Activated naive CD8-positive, alpha-beta T cell treated with anti-CD3 and anti-CD28 coated beads, Interleukin-2, amount 10 ng/mL, durations not matched to agents 7 days and 5 days (primary cell): ENCODE results near the gene APCDD1L. TPM values are rescaled to one million over a fixed set of nuclear protein-coding genes. Genes with fewer than 3 reads are reported as not detected.
"Not testable (repeated sequence)": the region's sequence is repeated elsewhere in the genome, so short reads cannot be mapped to it uniquely, and the experiment has no call there.

Experiments used
- ATAC-seq: fragments of 150-1000 bp; cut with Tn5 transposase; one replicate; pipeline ENCODE4 v1.10.0; 2021; ENCODE audit warnings: low read depth, moderate library complexity
- POLR2A ChIA-PET: fragments of 350-600 bp; sonication (Branson Sonifier 250); formaldehyde crosslinking; loops from one replicate; lab custom pipeline; 2021; ENCODE audit warnings: antibody characterized with exemption; lab: Charles Lee
- DNase-seq: peaks from one replicate; pipeline ENCODE4 v3.0.0; 2021
- H3K27ac Mint-ChIP-seq: one replicate; pipeline ENCODE4 v1.8.0; 2022; ENCODE audit warnings: mild to moderate bottlenecking, mixed read lengths
- H3K27me3 Mint-ChIP-seq: one replicate; pipeline ENCODE4 v1.8.0; 2022; ENCODE audit warnings: mild to moderate bottlenecking, moderate library complexity, mixed read lengths
- H3K36me3 Mint-ChIP-seq: one replicate; pipeline ENCODE4 v1.8.0; 2021; ENCODE audit warnings: mild to moderate bottlenecking, mixed read lengths
- H3K4me1 Mint-ChIP-seq: one replicate; pipeline ENCODE4 v1.8.0; 2021; ENCODE audit warnings: mixed read lengths
- H3K4me3 Mint-ChIP-seq: one replicate; pipeline ENCODE4 v1.8.0; 2022; ENCODE audit warnings: mild to moderate bottlenecking, moderate library complexity, mixed read lengths
- H3K9me3 Mint-ChIP-seq: one replicate; pipeline ENCODE4 v1.8.0; 2021; ENCODE audit warnings: mixed read lengths
- total RNA-seq, 2 experiments: library from RNA; stranded (reverse); gene quantifications; one replicate each; pipeline ENCODE4 v1.2.3, GENCODE V29; 2021

APCDD1L gene
- total RNA-seq, 2 experiments from 2014 or later, result not detected

- Mint-ChIP-seq H3K4me3 (no peak overlapping the region), H3K27me3 (peaks cover 55% of the 10 kb centered on the region), H3K36me3 (no peaks in the 10 kb centered on the region), H3K4me1 (peaks cover 3% of the 10 kb centered on the region), H3K27ac (no peak overlapping the region), H3K9me3 (no peaks in the 10 kb centered on the region)
- POLR2A ChIA-PET, result no interaction called here
- no peak for ATAC-seq
- DNase-seq, result no peak
These were observed 622 bp downstream of the APCDD1L start for GRCh38 chr20:58514321-58515232.

- Mint-ChIP-seq H3K4me1 (peaks cover 3% of the 10 kb centered on the region), H3K27me3 (peaks cover 55% of the 10 kb centered on the region), H3K36me3 (no peaks in the 10 kb centered on the region), H3K9me3 (no peaks in the 10 kb centered on the region), H3K4me3 (no peak overlapping the region), H3K27ac (no peak overlapping the region)
- no peak for ATAC-seq
- no peak for DNase-seq
- POLR2A ChIA-PET, result no interaction called here
These were observed 1.5 kb downstream of the APCDD1L start for GRCh38 chr20:58513580-58514285.

- H3K4me3 Mint-ChIP-seq, result no peak overlapping the region
- H3K27ac Mint-ChIP-seq, result no peak overlapping the region
- H3K4me1 Mint-ChIP-seq, result peaks cover 3% of the 10 kb centered on the region
- DNase-seq, result no peak
- POLR2A ChIA-PET, result no interaction called here
- H3K27me3 Mint-ChIP-seq, result peaks cover 55% of the 10 kb centered on the region
- H3K9me3 Mint-ChIP-seq, result no peaks in the 10 kb centered on the region
- no peak for ATAC-seq
- no peaks in the 10 kb centered on the region for H3K36me3 Mint-ChIP-seq
These were observed 2.2 kb downstream of the APCDD1L start for GRCh38 chr20:58512808-58513552.

- Mint-ChIP-seq H3K27ac (no peak overlapping the region), H3K9me3 (no peaks in the 10 kb centered on the region), H3K4me1 (peaks cover 3% of the 10 kb centered on the region), H3K36me3 (no peaks in the 10 kb centered on the region), H3K4me3 (no peak overlapping the region), H3K27me3 (peaks cover 48% of the 10 kb centered on the region)
- POLR2A ChIA-PET, result no interaction called here
- DNase-seq (no peak), ATAC-seq (no peak)
These were observed 3.3 kb downstream of the APCDD1L start for GRCh38 chr20:58511861-58512260.

- ATAC-seq (no peak), DNase-seq (no peak)
- Mint-ChIP-seq H3K9me3 (no peaks in the 10 kb centered on the region), H3K4me1 (peaks cover 3% of the 10 kb centered on the region), H3K27me3 (peaks cover 43% of the 10 kb centered on the region), H3K27ac (no peak overlapping the region), H3K36me3 (no peaks in the 10 kb centered on the region), H3K4me3 (no peak overlapping the region)
- POLR2A ChIA-PET, result no interaction called here
These were observed 3.8 kb downstream of the APCDD1L start for GRCh38 chr20:58511364-58511763.

DNA sequence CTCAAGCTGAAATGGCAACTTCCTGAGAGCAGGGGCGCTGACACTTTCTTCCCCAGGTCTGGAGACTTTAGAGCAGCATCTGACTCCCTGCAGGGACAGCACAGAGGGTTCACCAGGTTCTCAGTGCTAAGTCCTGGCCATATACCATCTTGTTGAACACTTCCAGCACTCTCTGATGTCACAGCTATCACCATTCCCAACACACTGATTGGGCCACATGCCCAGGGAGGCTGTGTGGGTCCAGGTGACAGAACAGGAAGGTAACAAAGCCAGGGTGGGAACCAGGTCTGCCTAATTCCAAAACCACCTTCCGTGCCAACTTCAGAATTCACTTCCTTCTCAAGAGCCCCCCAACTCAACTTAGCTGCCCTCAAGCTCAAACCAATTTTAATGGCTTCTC, 4.3 kb downstream of the APCDD1L start:
- Mint-ChIP-seq H3K9me3 (no peaks in the 10 kb centered on the region), H3K36me3 (no peaks in the 10 kb centered on the region), H3K27ac (no peak overlapping the region), H3K4me3 (no peak overlapping the region), H3K4me1 (peaks cover 3% of the 10 kb centered on the region), H3K27me3 (peaks cover 39% of the 10 kb centered on the region)
- no peak for ATAC-seq
- no peak for DNase-seq
- POLR2A ChIA-PET, result no interaction called here

DNA sequence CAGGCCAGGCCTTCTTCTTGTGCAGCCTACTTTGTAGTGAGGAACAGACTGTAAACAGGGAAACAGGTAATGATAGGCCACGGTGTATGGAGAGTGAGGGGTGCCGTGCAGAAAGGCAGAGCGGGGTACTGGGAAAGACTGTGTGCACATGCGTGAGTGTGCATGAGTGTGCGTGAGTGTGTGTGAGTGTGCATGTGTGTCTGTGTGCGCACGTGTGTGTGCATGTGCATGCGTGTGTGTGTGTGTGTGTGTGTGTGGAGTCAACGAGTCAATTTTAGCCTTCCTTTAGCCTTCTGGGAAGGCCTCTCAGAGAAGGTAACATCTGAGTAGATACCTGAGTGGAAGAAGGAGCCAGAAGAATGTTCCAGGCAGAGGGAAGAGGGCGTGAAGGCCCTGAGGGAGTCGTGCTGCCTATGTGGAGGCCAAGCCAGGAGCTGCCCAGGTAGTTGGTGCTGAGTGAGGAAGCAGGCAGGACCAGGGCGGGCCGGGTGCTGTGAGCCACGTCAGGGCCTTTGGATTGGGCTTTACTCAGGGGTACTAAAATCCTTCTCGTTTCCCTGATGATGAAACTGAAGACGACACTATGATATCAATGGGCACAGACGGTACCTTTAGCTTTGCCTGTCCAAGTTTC, 6.3 kb downstream of the APCDD1L start:
- Mint-ChIP-seq H3K27ac (no peak overlapping the region), H3K27me3 (peaks cover 26% of the 10 kb centered on the region), H3K4me3 (no peak overlapping the region), H3K4me1 (no peaks in the 10 kb centered on the region), H3K9me3 (peaks cover 4% of the 10 kb centered on the region), H3K36me3 (no peaks in the 10 kb centered on the region)
- POLR2A ChIA-PET, result no interaction called here
- no peak for ATAC-seq
- no peak for DNase-seq

DNA sequence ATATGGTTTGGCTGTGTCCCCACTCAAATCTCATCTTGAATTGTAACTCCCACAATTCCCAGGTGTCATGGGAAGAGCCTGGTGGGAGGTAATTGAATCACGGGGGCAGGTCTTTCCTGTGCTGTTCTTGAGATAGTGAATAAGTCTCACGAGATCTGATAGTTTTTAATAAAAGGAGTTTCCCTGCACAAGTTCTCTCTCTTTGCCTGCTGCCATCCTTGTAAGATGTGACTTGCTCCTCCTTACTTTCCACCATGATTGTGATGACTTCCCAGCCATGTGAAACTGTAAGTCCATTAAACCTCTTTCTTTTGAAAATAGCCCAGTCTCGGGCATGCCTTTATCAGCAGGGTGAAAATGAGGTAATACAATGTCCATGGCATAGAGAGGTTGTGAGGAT, 8.2 kb downstream of the APCDD1L start:
- H3K4me1 Mint-ChIP-seq, DNase-seq, H3K27ac Mint-ChIP-seq, POLR2A ChIA-PET, H3K4me3 Mint-ChIP-seq, H3K9me3 Mint-ChIP-seq, H3K36me3 Mint-ChIP-seq, ATAC-seq: not testable (repeated sequence)
- H3K27me3 Mint-ChIP-seq, result peaks cover 12% of the 10 kb centered on the region

DNA sequence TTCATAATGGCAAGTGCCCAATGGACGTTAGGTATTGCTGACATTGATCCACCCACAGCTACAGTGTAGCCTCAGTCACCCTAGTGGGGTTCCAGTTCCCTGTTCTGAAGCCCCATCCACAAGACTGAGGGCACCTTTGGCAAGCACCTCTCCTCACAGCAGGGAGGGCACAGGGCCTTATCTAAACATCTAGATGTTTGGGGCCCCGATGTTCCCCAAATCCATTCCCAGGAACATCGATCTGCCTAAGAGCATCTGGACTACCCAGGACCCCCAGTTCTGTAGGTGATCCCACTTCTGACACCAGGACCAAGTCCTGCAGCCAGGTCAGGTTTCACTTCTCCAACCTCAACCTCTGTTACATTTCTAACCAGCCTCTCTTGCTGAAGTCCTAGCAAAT, 10.6 kb downstream of the APCDD1L start:
- Mint-ChIP-seq H3K27me3 (peaks cover 3% of the 10 kb centered on the region), H3K27ac (no peak overlapping the region), H3K4me3 (no peak overlapping the region), H3K9me3 (peaks cover 10% of the 10 kb centered on the region), H3K36me3 (no peaks in the 10 kb centered on the region), H3K4me1 (no peaks in the 10 kb centered on the region)
- DNase-seq (no peak), ATAC-seq (no peak)
- POLR2A ChIA-PET, result no interaction called here

- POLR2A ChIA-PET, result no interaction called here
- H3K27me3 Mint-ChIP-seq, result peaks cover 3% of the 10 kb centered on the region
These were observed 11.5 kb downstream of the APCDD1L start for GRCh38 chr20:58503668-58504067.

GRCh38 chr20:58500256-58500655, 14.9 kb downstream of the APCDD1L start:
- no peaks in the 10 kb centered on the region for H3K4me1 Mint-ChIP-seq
- no peak overlapping the region for H3K4me3 Mint-ChIP-seq
- DNase-seq, result no peak
- no peak for ATAC-seq
- H3K27ac Mint-ChIP-seq, result no peak overlapping the region
- H3K27me3 Mint-ChIP-seq, result no peaks in the 10 kb centered on the region
- POLR2A ChIA-PET, result no interaction called here
- peaks cover 9% of the 10 kb centered on the region for H3K9me3 Mint-ChIP-seq
- no peaks in the 10 kb centered on the region for H3K36me3 Mint-ChIP-seq

More at GRCh38 chr20:58503668-58504067, 11.5 kb downstream of the APCDD1L start:
- Mint-ChIP-seq H3K9me3 (peaks cover 10% of the 10 kb centered on the region), H3K36me3 (no peaks in the 10 kb centered on the region), H3K4me3 (no peak overlapping the region), H3K27ac (no peak overlapping the region), H3K4me1 (no peaks in the 10 kb centered on the region)
- ATAC-seq (no peak), DNase-seq (no peak)

DNA sequence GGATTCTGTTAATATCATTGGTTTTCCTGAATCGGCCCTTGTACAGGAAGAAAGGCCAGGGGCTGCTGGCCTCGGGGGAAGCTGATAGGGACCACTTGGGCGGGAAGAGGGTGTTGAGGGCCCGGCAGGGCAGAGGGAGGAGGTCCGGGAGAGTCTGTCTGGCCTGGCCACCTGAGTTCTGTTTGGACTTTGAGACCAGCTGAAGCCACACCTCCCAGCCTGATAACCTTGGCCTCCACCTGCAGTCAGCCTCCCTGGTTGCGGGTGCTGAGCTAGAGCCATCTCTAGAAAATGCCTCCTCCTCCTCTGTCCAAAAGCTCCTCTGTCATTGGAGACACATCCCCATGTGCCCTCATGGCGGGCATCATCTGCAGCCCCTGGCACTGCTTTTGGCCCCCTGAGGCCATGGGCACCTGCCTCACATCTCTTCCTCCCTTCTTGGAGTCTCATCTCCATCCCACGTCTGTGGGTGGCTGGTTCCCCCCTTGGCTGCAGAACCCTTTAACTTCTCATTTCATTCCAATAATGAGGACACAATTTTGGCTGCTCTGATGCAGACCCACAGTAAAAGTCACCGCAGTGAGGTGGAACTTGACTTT, 16.6 kb downstream of the APCDD1L start:
- ATAC-seq (no peak), DNase-seq (no peak)
- POLR2A ChIA-PET, result no interaction called here
- Mint-ChIP-seq H3K4me3 (no peak overlapping the region), H3K4me1 (no peaks in the 10 kb centered on the region), H3K27me3 (no peaks in the 10 kb centered on the region), H3K27ac (no peak overlapping the region), H3K9me3 (peaks cover 3% of the 10 kb centered on the region), H3K36me3 (no peaks in the 10 kb centered on the region)
